NCI-H345 (cell line): ENCODE results near the gene HOXC12.

Source experiments
- DNase-seq: peaks from one replicate; lab custom pipeline; 2025; lab: John Stamatoyannopoulos, UW

HOXC12 gene

DNA sequence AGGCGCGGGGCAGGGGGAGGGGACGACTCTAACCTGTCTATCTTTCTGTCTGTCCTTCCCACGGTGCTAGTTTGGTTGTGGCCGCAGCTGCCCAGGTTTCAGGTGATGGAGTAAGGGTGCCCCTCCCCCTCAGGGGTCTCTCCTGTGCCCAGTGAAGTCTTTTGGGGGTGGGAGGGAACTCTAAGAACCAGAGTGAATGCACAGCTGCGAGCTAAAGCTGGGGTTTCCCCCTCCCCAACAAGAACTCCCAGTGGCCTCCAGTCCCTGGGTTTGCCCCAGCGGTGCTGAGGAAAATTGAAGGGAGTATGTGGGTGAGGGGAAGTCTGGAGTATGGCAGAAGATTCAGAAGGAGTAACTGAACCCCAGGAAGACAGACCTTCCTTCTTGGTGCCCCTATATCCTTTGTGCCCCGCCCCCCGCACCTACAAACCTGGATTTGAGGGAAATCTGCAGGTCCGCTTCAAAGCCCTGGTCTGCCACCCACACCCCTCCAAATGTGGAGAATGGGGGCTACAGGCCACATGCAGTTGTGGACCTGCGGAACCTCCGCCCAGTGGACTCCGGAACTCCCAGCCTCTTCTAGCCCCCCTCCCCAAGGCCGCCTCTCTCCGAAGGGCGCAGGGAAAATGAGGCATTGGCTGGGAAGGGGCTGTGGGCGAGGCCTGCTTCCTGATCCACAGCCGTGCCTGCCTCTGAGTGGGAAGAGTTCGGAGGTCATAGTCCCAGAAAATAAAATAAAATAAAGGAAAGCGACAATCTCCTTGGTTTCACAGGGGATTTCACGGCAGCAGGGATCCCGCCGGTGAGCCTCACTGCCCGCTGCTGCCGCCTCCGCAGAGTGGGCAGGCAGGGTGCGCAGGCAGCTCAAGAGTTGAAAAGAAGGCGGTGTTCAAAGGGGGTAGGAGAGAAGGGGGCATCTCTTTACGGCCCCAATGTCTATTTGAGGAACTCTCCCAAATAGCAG is 41.8 kb downstream of the HOXC12 start:
- DNase-seq = no peak

DNA sequence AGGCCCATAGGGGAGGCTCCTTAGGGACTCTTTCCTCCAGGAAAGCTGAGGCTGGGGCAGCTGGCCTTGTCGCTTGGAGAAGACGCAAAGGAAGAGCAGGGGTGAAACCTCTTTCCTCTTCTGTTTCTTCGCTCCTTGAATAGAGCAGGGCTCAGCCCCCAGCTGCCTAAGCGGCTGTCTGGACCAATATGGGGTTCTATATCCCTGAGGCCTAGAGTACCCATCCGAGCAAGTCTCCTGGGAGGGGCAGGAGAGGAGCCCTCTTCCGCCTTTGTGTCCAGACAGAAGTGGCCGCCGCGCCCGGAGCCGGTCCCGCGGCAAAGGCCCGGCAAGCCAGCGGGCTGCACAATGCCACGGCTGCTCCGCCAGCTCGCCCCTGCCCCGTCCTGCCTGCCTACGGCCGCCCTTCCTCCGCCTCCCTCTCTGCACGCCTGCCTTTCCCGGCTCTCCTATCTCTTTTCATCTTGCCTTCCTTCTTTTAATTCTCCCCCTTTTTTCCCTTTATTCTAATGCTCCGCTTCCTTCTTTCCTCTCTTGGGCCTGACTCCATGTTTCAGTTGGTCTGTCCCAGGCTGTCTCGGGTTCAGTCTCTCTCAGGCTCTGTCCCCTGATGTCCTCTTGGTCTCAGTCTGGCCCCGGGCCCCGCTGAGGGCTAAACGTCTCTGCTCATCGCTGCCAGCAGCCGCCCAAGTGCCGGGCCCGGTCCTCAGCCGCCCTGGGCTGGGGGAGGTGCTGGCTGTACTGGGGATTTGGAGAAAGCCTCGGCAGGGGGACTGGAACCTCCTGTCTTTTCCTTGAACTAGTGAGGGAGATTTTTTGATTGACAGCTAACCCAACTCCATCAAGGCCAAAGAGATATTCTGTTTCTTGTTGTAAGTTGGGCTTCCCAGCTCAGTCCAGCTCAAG is 42.8 kb downstream of the HOXC12 start:
- no peak for DNase-seq

DNA sequence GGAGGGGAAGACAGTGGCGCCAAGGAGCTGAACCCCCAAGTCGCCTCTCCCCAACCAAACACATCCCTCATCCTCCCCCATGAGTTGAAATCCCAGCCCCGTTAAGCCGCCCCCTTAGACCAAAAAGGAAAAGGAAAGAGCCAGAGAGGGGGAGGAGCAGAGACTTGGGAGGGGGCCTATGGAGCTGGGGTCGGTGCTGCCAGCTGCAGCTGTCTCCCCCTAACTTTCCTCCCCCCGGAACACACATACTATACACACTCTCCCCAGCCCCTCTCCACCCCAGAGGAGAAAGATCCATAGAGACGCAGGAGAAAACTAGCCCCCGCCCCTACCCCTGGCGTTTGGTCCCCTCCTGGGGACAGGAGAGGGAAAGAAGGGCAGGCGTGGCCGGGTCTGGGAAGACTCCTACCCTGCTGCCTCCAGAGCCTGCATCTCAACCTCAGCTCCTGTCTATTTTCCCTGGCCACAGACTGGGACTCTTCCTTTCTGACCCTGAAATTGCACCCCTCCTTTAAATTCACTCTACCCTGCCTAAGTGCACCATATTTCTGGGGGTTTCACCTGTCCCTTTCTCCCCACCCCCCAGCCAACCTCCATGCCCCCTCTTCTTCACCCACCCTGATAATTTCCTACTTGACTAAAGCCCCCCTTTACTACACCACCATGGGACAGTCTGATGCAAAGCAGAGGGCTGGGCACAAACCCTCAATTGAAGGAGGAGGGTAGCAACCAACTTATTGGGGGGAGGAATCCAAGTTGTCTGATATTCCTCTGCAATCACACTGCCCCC is 43.6 kb downstream of the HOXC12 start:
- DNase-seq = no peak

- no peak for DNase-seq
Measured at GRCh38 chr12:53998900-53999236, 44.2 kb downstream of the HOXC12 start.

DNA sequence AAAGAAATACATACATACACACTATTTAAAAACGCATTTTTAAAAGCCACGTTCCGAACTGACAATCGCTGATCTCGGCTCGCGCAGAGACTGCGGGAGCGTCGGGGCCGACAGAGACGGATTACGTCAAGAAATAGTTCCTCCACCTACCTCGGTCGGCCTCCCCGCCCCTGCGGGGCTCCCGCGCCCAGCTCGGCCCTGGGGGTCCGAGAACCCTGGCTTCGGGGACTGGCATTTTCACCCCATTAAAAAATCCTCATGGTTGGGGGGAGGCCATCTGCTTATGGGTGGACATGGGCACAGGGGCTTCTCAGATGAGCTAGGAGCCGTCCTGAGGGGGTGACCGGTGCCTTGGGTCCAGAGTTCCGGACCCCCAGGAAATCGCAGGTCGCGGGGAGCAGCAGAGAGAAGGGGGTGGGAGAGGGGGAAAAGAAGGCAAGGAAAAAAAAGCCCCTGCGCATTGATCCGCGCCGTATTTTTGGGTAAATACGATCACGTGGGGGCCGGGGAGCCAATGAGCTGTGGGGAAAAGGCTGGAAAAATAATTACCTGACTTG is 44.9 kb downstream of the HOXC12 start:
- peak; percentile 66 for DNase-seq

GRCh38 chr12:54000116-54001114 is 45.7 kb downstream of the HOXC12 start, which contains the start of gene HOXC9:
Gene HOXC9, plus strand, starts transcription at chr12:54000161. Its CDS starts 28 bp downstream, at chr12:54000189.
- DNase-seq = no peak

DNA sequence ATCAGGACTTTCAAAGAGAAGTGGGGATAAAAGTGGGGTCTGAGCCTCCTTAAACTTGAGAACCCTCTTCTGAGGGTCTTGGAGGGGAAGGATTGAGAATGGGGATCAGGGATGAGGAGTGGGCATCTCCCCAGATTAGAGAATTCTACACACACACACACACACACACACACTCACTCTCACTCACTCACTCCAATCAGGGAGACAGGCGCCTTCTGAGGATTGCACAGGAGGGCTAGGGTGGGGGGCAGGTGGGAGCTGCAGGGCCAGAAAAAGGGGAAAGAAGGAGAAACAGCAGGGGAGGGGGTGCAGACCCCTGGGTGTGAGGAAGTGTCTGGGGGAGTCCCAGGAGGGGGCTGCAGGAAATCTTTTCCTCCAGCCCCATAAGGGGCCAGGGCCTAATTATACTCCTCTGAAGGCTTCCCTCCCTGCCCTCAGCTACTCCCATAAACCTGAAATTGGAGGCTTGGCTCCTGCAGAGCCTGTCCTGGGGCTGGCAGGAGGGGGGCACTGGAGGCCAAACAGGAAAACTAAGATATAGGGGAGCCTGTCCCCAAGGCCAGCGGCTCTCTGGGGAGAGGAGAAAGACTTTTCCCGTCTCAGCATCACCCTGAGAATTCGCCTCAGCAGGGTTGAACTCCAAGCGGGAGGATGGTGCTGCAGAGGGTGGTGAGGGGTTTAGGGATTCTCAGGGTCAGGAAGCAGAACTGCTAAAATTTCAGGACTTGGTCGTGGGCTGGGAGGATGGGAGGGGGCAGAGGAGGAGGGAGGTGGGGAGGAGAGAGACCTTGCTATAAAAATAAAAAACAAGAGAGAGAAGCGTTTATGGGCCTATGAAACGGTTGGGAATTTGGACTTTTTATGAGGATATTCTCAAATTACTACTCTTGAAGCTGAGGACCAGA is 46.8 kb downstream of the HOXC12 start:
- DNase-seq = no peak

DNA sequence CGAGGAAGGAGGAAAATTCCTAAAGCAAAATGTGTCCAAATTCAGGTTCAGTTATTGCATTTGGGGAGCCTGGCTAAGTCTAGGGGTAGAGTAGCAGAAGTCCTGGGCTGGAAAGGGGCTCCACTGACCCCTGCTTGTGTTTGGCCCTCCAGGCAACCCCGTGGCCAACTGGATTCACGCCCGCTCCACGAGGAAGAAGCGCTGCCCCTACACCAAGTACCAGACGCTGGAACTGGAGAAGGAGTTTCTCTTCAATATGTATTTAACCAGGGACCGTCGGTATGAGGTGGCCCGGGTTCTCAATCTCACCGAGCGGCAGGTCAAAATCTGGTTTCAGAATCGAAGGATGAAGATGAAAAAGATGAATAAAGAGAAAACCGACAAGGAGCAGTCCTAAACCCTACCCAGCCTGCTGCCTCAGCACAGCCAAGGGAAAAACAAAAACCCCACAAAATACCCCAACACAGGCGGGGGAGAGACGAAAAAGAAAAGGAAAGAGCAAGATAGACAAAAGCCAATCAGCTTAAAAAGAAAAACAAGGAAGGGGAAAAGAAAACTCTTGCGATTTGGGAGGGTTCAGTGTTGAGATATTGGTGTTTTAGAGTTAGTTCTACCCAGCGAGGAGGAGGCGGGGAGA is 47.7 kb downstream of the HOXC12 start:
- no peak for DNase-seq

DNA sequence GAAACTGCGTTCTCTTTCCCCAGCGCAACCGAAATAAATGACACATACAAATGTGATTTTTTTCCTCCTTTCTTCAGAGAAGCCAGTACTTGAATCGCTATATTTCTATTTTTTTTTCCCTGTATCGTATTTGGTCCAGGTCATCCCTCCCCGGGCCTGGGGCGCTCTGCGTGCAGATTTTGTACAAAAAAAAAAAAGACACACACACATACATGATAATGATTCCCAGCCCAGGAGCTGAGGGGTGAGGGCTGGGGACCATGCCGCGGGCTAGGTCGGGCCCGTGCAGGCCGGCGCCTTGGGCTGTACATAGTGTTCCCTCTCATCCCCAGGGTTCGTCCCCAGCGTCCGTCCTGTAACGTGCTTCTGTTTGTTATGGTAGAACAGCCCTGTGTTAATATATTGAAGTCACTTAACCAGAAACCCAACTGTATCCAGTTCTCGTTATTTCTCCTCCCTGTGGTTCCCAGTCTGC is 48.2 kb downstream of the HOXC12 start:
- DNase-seq = no peak

- DNase-seq = no peak
Measured at GRCh38 chr12:54003625-54004024, 48.9 kb downstream of the HOXC12 start.

DNA sequence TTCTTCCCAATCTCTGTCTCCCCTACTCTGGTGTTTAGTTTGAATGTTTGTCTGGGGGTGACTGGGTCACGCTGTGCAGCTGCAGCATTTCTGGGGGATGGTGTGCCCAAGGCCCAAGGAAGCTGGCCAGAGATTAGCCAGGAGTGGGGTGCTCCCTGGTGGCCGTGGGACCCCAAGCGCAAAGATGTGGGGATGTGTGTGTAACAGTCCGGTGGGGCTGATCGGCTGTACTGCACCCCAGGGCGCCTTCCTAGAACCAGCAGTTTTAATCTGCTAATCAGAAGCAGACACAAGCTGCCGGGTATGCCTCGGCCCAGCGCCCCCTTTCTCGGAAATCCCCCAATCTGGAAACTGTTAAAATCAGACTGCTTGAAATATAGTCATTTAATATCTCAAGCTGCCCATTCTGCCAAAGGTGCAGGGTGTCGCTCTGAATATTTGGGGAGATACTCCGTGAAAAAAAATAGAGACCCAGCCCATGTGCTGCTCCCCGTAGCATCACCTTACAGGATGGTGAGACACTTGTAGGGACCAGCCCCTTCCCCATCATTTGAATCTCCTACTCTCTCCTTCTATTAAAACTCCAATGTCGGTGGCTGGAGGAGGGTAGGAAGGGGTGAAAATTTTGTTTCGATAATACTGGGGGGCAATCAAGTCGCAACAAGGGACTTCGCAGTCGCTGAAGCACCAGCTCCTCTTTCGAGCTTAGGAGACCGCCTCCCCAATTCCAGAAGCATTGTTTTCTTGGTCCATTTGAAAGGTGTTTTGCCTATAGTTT is 49.5 kb downstream of the HOXC12 start:
- no peak for DNase-seq

DNA sequence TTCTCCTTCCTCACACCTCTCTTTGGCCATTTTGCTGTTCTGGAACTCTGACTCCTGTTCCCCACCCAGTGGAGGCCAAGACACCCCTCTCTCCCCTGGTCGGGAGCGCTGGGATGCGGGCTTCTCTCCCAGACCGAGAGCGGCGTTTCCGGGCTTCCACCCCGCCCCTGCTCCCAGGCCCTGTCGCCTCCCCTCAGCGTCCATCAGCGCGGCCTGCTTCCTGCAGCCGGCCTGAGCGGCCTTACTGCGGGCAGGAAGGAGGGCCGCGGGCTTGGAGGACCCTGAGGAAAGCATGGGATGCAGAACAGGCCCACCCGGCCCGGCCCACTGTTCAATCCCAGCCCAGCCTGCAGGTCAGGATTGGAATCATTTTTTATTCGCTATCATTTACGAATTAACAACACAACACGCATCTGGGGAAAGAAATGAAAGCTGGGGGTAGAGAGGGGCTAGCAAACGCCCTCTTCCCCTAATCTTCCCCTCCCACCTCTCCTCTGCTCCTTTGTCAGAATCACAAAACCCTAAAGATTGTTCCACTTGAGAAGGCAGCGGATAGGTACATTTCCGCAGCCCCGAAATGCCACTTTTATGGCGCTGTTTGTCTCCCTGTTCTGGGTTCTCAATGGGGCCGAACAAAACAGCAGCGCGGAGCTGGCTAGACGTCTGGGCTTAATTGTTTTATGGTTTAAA is 50.3 kb downstream of the HOXC12 start:
- no peak for DNase-seq

- DNase-seq = no peak
Measured at GRCh38 chr12:54005531-54005852, 50.8 kb downstream of the HOXC12 start.

- DNase-seq = peak; percentile 72
Measured at GRCh38 chr12:54005853-54006558, 51.3 kb downstream of the HOXC12 start.

GRCh38 chr12:54006559-54007220 is 52.0 kb downstream of the HOXC12 start:
- no peak for DNase-seq
